ENCODE data around the gene FAM168A. TPM values are rescaled to one million over a fixed set of nuclear protein-coding genes. Genes with fewer than 3 reads are reported as not detected.
"Not testable (repeated sequence)": the region's sequence is repeated elsewhere in the genome, so short reads cannot be mapped to it uniquely, and the experiment has no call there.

FAM168A gene
- polyA plus RNA-seq, 1 donor from 2014 or later: 2.6 TPM

DNA sequence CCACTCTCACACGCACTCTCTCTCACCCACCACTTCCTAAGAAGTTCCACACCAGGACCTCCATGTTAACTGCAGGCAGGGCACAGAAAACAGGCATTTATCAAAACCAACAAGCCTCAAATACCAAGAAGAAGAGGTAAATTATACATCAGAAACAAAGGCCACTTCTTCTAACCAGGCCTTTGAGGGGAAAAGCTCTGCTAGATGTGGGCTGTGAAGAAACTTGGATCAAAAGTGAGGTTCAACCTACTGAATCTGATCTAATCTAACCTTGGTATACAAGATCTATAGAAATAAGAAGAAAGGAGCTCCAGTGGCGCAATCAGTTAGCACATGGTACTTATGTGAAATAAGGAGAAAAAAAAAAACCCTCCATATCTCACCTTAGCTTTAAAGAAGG lies 91.9 kb downstream of the FAM168A start:
- no peak overlapping the region for H3K4me3 Mint-ChIP-seq
- peaks cover 4 to 18% (median 11%) of the 10 kb centered on the region in 3 donors for H3K4me1 Mint-ChIP-seq
- peaks cover 5 to 18% (median 5%) of the 10 kb centered on the region in 3 donors for H3K9me3 Mint-ChIP-seq
- peaks cover 7% of the 10 kb centered on the region for H3K36me3 Mint-ChIP-seq
- H3K27me3 Mint-ChIP-seq: no peaks in the 10 kb centered on the region
- H3K27ac Mint-ChIP-seq: no peak overlapping the region

DNA sequence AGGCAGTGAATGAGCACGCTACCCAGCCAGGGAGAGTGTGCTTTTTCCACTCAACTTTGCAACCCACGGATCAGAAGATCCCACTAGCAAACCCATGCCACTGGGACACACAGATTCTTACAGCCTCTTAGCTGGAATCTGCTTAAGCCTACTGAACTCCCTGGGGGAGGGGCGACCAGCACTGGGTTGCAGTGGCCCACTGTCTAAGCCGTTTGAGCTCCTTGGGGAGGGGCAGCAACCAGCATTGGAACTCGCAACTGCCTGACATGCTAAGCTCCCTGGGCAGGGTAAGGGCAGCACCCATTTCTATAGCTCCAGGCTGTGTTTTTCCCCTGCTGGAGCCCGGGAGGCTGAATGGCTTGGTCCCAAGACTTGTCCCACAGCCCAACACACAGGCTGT lies 99.6 kb downstream of the FAM168A start:
- H3K36me3 Mint-ChIP-seq: peaks cover 6% of the 10 kb centered on the region
- H3K27ac Mint-ChIP-seq: no peak overlapping the region
- peaks cover 13 to 39% (median 26%) of the 10 kb centered on the region in 3 donors for H3K4me1 Mint-ChIP-seq
- no peak overlapping the region for H3K4me3 Mint-ChIP-seq
- H3K27me3 Mint-ChIP-seq: no peaks in the 10 kb centered on the region
- peaks cover 3 to 4% (median 4%) of the 10 kb centered on the region in 3 donors for H3K9me3 Mint-ChIP-seq

DNA sequence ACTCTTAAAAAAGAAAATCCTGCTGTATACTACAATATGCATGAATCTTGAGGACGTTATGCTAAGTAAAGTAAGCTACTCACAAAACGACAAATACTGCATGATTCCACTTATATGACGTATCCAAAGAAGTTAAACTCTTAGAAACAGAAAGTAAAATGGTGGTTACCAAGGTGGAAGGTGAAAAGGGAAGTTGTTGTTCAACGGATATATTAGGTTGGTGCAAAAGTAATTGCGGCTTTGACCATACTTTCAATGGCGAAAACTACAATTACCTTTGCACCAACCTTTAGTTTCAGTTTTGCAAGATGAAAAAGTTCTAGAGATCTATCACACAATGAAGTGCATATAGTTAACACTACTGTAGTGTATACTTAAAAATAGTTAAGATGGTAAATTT lies 101.8 kb downstream of the FAM168A start:
- peak overlapping the region in 2 of 4 donors; percentile 51 to 54 for H3K4me3 Mint-ChIP-seq
- H3K36me3 Mint-ChIP-seq: peaks cover 6% of the 10 kb centered on the region
- H3K27ac Mint-ChIP-seq: no peak overlapping the region

DNA sequence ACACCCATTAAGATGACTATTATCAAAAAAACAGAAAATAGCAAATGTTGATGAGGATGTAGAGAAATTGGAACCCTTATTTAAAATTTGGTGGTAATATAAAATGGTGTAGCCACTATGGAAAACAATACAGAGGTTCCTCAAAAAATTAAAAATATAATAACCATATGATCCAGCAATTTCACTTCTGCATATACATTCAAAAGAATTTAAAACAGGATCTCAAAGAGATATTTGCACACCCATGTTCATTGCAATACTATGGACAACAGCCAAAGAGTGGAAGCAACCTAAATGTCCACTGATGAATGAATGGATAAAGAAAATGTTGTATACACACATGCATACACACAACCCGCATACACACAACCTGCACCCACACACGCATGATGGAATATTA lies 102.2 kb downstream of the FAM168A start:
- H3K27me3 Mint-ChIP-seq: no peaks in the 10 kb centered on the region
- peaks cover 2 to 4% (median 3%) of the 10 kb centered on the region in 3 donors for H3K9me3 Mint-ChIP-seq
- no peak overlapping the region for H3K27ac Mint-ChIP-seq
- peaks cover 6% of the 10 kb centered on the region for H3K36me3 Mint-ChIP-seq
- H3K4me3 Mint-ChIP-seq: no peak overlapping the region
- H3K4me1 Mint-ChIP-seq: peaks cover 15 to 22% (median 21%) of the 10 kb centered on the region in 3 donors

More for the DNA sequence above, 101.8 kb downstream of the FAM168A start:
- peaks cover 15 to 26% (median 21%) of the 10 kb centered on the region in 3 donors for H3K4me1 Mint-ChIP-seq
- no peaks in the 10 kb centered on the region for H3K27me3 Mint-ChIP-seq
- H3K9me3 Mint-ChIP-seq: peaks cover 2 to 4% (median 3%) of the 10 kb centered on the region in 3 donors

DNA sequence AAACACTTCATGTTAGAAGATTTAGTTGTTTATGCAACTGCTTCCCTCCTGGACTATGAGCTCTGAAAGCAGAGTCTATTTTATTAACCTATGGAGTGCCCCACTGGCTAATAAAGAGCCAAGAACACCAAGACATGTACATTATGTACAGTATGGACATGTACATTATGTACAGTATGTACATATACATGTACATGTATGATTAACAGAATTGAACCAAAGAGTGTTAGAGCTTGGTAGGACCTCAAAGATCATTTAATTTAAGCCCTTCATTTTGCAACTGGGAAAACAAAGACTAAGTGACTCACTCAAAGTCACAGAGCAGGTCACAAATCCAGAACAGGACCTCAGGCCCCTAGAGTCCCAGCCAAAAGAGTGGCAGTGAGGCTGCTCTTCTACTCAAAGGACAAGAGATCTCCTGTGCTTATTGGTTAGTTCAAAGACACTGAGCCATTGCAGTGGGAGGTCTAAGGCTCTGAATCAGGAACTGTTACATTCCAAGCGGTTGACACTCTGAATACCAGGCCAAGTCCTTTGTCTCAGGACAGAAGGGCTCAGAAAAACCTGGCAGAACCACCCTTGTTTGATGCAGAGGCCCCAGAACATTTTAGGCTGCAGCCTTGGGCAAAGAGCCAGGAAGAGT lies 103.8 kb downstream of the FAM168A start:
- peaks cover 6% of the 10 kb centered on the region for H3K36me3 Mint-ChIP-seq
- H3K4me3 Mint-ChIP-seq: no peak overlapping the region
- peaks cover 2 to 4% (median 3%) of the 10 kb centered on the region in 3 donors for H3K9me3 Mint-ChIP-seq
- H3K4me1 Mint-ChIP-seq: peaks cover 7 to 13% (median 11%) of the 10 kb centered on the region in 3 donors
- no peak overlapping the region for H3K27ac Mint-ChIP-seq
- no peaks in the 10 kb centered on the region for H3K27me3 Mint-ChIP-seq

DNA sequence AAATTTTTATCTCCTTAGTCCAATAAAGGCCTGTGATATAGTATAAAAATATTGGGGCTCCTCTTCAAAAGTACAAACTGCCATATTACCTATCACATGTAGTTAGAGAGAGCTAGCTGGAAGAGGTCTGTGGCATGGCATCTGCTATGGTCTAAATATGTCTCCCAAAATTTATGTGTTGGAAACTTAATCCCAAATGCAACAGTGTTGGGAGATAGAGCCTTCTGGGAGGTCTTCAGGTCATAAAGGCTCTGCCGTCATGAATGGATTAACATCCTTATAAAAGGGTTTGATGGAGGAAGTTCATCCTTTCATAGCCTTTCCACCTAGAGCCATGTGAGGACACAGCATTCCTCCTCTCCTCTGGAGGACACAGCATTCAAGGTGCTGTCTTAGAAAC lies 116.3 kb downstream of the FAM168A start:
- Mint-ChIP-seq H3K9me3 (peaks cover 2 to 17% (median 7%) of the 10 kb centered on the region in 3 donors), H3K4me1 (peaks cover 0 to 4% (median 0%) of the 10 kb centered on the region in 3 donors), H3K36me3 (peaks cover 2% of the 10 kb centered on the region), H3K27me3 (no peaks in the 10 kb centered on the region), H3K27ac (no peak overlapping the region), H3K4me3 (no peak overlapping the region)

DNA sequence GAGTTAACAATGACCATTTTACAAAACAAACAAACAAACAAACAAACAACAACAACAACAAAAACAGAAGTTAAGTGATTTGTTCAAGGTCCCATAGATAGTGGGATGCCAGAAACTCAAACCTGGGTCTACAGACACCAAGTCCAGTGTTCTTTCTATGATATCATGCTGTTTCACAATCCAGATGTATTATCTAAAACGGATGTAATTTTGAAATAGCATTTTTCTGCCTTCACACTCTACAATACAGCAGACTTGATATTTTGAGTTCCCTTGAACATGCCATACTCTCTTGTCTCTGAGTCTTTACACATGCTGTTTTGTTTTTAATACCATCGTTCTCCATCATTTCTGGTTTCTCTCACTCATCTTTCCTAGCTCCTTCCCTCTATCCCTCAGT lies 117.2 kb downstream of the FAM168A start:
- Mint-ChIP-seq H3K9me3 (peaks cover 2 to 17% (median 7%) of the 10 kb centered on the region in 3 donors), H3K27me3 (no peaks in the 10 kb centered on the region), H3K4me3 (no peak overlapping the region), H3K4me1 (peaks cover 0 to 4% (median 0%) of the 10 kb centered on the region in 3 donors), H3K36me3 (peaks cover 2% of the 10 kb centered on the region), H3K27ac (no peak overlapping the region)

DNA sequence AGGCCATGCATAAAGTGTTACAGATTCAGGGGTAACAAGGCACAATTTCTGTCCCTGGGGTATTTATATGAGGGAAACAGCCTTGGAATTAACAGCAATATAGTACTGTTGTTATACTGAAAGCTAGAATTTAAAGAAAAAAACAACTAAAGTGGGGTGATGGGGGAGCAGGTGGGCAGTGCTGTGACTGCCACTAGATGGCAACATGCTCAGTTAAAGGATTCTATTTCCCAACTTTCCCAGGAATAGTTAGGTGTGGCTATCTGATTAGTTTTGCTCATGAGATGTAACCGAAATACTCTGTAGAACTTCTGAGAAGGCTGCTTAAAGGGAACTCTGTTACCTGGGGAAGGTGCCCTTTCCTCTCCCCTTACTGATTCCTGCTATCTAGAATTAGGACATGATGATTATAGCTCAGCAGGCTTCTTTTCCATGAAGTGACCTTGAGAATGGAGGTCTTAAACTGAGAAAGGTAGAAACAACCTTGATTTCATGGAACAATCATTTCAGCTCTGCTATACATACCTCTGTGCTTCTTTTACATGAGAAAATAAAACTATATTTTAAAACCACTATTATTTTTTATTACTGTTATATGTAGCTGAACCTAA lies 119.1 kb downstream of the FAM168A start:
- Mint-ChIP-seq H3K4me1 (peaks cover 0 to 4% (median 0%) of the 10 kb centered on the region in 3 donors), H3K27me3 (no peaks in the 10 kb centered on the region), H3K27ac (no peak overlapping the region)

DNA sequence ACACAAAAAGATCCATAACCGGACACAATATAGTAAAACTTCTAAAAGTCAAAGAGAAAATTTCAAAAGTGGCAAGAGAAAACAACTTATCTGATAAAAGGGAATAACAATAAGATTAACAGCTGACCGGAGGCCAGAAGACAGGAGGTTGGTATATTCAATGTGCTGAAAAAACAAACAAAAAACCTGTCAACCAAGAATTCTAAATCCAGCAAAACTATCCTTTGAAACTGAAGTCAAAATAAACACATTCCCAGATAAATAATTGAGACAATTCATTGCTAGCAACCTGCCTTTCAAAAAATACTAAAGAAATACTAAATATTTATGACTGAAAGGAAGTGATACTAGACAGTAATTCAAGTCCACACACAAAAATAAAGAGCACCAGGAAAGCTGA lies 120.4 kb downstream of the FAM168A start:
- Mint-ChIP-seq H3K36me3 (peaks cover 5% of the 10 kb centered on the region), H3K27ac (no peak overlapping the region), H3K4me3 (no peak overlapping the region), H3K9me3 (peaks cover 2 to 17% (median 7%) of the 10 kb centered on the region in 3 donors), H3K4me1 (peaks cover 0 to 4% (median 0%) of the 10 kb centered on the region in 3 donors), H3K27me3 (no peaks in the 10 kb centered on the region)

More for the DNA sequence above, 119.1 kb downstream of the FAM168A start:
- no peak overlapping the region for H3K4me3 Mint-ChIP-seq
- H3K36me3 Mint-ChIP-seq: peaks cover 4% of the 10 kb centered on the region
- H3K9me3 Mint-ChIP-seq: peaks cover 2 to 17% (median 7%) of the 10 kb centered on the region in 3 donors

DNA sequence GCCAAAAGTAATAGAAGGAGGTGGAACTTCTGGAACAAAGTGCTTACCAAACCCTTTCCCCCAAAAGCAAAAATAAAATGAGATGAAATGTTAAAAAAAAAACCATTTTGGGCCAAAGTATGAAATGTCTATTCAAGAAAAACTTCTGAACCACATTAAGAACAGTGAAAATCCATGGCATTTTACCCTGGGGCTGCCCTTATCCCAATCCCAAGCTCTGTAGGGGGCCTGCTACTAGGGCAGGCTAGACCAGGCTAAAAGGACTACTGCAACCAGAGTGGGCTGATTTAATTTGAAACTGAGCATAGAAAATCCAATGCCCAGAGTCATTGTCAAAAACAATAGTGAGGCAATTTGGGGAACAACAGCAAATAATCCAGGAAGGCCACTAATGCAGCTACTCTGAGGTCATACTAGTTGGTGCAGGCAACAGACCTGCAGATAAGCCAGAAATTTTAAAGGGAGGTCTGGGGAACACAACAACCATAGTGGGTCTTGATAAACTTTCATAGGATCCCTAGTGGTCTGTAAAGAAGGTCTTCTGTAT lies 122.3 kb downstream of the FAM168A start:
- Mint-ChIP-seq H3K27ac (no peak overlapping the region), H3K9me3 (peaks cover 2 to 17% (median 7%) of the 10 kb centered on the region in 3 donors), H3K4me3 (no peak overlapping the region), H3K4me1 (no peaks in the 10 kb centered on the region), H3K27me3 (no peaks in the 10 kb centered on the region), H3K36me3 (peaks cover 7% of the 10 kb centered on the region)

DNA sequence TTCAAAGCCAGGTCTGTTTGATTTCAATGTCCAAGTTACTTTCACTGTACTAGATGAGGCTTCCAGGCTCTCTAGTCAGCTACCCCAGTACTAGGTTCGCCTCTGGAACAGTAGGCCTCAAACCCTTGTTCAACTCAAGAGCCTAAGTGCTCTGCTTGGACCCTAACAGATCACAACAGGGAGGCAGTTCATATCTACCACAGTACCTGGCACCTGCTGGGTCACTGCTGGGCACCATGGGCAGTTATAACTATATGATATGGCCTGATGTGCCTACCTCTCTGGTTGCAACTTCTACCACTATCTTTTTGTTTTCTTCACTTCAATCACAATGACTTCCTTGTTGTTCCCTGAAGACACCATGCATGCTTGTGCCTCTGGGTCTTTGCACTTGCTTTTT lies 124.7 kb downstream of the FAM168A start:
- H3K4me3 Mint-ChIP-seq: no peak overlapping the region

DNA sequence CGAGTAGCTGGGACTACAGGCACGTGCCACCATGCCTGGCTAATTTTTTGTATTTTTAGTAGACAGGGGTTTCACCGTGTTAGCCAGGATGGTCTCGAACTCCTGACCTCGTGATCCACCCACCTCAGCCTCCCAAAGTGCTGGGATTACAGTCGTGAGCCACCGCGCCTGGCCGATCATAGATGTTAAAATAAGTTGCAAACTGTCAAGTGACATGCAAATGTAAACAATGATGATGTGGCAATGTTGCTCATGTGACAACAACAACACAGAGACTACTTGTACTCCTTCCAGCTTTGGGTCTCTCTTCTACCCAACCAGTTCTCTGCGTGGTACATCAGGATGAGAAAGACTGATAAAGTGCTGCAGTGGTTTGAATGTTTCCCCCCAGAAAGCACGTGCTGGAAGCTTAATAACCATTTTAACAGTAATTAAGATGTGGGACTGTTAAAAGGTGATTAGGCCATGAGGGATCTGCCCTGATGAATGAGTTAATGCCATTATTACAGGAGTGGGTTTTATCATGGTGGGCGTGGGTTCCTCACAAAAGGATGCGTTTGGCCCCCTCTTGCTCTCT lies 127.8 kb downstream of the FAM168A start:
- not testable (repeated sequence) for H3K36me3 Mint-ChIP-seq, H3K27me3 Mint-ChIP-seq, H3K4me3 Mint-ChIP-seq, H3K9me3 Mint-ChIP-seq, H3K4me1 Mint-ChIP-seq
- H3K27ac Mint-ChIP-seq: peak overlapping the region in 1 of 3 donors; percentile 21

More for the DNA sequence above, 124.7 kb downstream of the FAM168A start:
- Mint-ChIP-seq H3K4me1 (no peaks in the 10 kb centered on the region), H3K27me3 (no peaks in the 10 kb centered on the region), H3K27ac (no peak overlapping the region), H3K36me3 (peaks cover 7% of the 10 kb centered on the region), H3K9me3 (peaks cover 2 to 16% (median 6%) of the 10 kb centered on the region in 3 donors)

DNA sequence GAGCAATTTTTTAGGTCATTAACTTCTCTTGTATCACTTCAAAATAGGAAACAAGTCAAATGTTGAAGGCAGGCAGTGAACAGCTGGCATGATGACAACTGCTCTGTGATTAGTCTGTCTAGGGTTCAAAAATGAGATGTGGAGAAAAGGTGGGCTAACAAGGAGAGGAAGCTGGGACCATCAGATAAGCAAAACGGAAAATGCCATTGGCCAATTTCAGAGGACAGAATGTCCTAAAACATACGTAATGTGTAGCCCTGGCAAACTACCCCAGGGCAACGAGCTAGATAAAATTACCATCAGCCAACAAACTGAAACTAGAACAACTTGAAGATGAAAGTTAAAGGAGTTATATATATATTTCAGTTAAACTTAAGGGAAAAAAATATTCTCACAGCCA lies 128.5 kb downstream of the FAM168A start:
- H3K36me3 Mint-ChIP-seq: peaks cover 3% of the 10 kb centered on the region
- H3K4me1 Mint-ChIP-seq: no peaks in the 10 kb centered on the region
- no peaks in the 10 kb centered on the region for H3K9me3 Mint-ChIP-seq
- no peaks in the 10 kb centered on the region for H3K27me3 Mint-ChIP-seq
- H3K4me3 Mint-ChIP-seq: no peak overlapping the region
- H3K27ac Mint-ChIP-seq: peak overlapping the region in 1 of 3 donors; percentile 21

DNA sequence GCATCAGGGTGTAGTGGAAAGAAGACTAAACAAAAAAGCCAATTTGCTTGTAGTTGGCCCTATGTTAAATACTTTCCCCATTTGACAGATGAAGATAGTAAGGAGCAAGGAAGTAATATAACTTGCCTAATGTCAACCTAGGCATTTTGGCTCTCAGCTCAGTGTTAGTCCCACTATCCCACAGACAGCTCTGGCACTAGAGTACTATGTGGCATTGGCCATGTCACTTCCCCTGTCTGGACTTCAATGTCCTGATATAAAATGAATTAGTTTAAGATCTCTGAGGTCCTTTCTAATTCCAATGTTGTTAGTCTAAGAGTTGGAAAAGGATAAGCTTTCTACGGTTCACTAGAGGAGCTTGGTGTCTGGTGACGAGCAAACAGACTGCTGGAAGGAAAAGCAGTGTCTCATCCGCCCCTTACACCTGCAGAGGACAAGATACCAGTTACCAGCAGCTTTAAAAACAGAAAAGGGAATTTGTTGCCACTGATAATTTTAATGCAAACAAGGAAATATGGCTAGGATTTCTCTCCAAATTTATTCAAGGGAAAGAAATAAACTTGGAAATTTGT lies 129.2 kb downstream of the FAM168A start:
- Mint-ChIP-seq H3K36me3 (peaks cover 4% of the 10 kb centered on the region), H3K4me3 (no peak overlapping the region), H3K27me3 (no peaks in the 10 kb centered on the region), H3K4me1 (no peaks in the 10 kb centered on the region), H3K9me3 (no peaks in the 10 kb centered on the region), H3K27ac (peak overlapping the region in 1 of 3 donors; percentile 21)

DNA sequence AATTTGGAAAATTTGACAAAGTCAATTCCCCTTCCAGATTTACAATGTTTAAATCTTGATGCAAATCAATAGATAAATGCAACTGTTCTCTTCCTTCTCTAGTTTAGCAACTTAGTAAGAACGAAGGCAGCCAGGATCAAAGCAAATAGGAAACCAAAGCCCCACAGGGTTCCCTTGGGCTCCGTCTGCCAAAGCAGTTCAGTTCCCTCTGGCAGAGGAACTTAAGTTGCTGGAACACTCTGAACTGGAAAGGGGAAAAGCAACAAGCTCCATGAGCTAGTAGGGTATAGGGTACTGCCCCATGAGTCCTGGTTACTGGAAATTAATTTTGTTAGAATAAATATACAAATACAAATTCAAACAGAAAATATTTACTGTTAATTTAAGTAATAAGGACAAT lies 130.4 kb downstream of the FAM168A start:
- no peaks in the 10 kb centered on the region for H3K4me1 Mint-ChIP-seq
- H3K36me3 Mint-ChIP-seq: peaks cover 9% of the 10 kb centered on the region
- H3K27ac Mint-ChIP-seq: no peak overlapping the region
- H3K9me3 Mint-ChIP-seq: no peaks in the 10 kb centered on the region
- H3K27me3 Mint-ChIP-seq: no peaks in the 10 kb centered on the region
- H3K4me3 Mint-ChIP-seq: no peak overlapping the region
